OCI-LY3 (cell line): ENCODE data around the gene STX16.

Experiments used
- CTCF ChIP-seq: fragments of 200-600, 300-600 bp; sonication (generic); IDR thresholded peaks from 2 replicates; pipeline ENCODE4 v1.5.1; 2014; ENCODE audit warnings: antibody characterized with exemption, low read length, low read depth
- EZH2phosphoT487 ChIP-seq: fragments of 200-600 bp; shearing (Covaris generic); IDR thresholded peaks from 2 replicates; pipeline ENCODE4 v1.6.1; 2018; ENCODE audit warnings: antibody characterized with exemption, mixed run types, low read depth

- TF ChIP-seq EZH2phosphoT487 (no peak), CTCF (no peak)
Measured at GRCh38 chr20:58702161-58702510, 51.1 kb downstream of the STX16 start.
